Neural crest cell (in vitro differentiated cells): ENCODE measurements around the gene HSD17B11. TPM values are rescaled to one million over a fixed set of nuclear protein-coding genes. Genes with fewer than 3 reads are reported as not detected.
"Not testable (repeated sequence)": the region's sequence is repeated elsewhere in the genome, so short reads cannot be mapped to it uniquely, and the experiment has no call there.

Experiments used
- DNase-seq: peaks from one replicate; pipeline ENCODE4 v3.0.0; 2021; ENCODE audit warnings: low read depth, mixed read lengths, low spot score
- H3K27ac Mint-ChIP-seq: one replicate; pipeline ENCODE4 v1.8.0; 2021; ENCODE audit warnings: mild to moderate bottlenecking, mixed read lengths; ENCODE audit not compliant: unreplicated experiment
- H3K27me3 Mint-ChIP-seq: 2 replicates; pipeline ENCODE4 v1.8.0; 2021; ENCODE audit warnings: low read depth, mild to moderate bottlenecking, mixed read lengths
- H3K36me3 Mint-ChIP-seq: 2 replicates; pipeline ENCODE4 v1.8.0; 2021; ENCODE audit warnings: low read depth, mild to moderate bottlenecking, mixed read lengths
- H3K4me1 Mint-ChIP-seq: 2 replicates; pipeline ENCODE4 v1.8.0; 2021; ENCODE audit warnings: mixed read lengths
- H3K4me3 Mint-ChIP-seq: one replicate; pipeline ENCODE4 v1.8.0; 2021; ENCODE audit warnings: mild to moderate bottlenecking, mixed read lengths
- H3K9me3 Mint-ChIP-seq: 2 replicates; pipeline ENCODE4 v1.8.0; 2021; ENCODE audit warnings: mixed read lengths
- microRNA-seq: library from miRNA; unstranded; fragments of <30 nt; microRNA quantifications from one replicate; pipeline ENCODE4, GENCODE V29; 2020
- total RNA-seq: library from RNA; stranded (reverse); gene quantifications from 2 replicates; pipeline ENCODE4 v1.2.1, GENCODE V29; 2021
- TF ChIP-seq, protein P1 (sequence below): fragments of 200-600 bp; sonication (generic); conservative IDR thresholded peaks from 2 replicates; pipeline ENCODE4 v1.5.0; 2021; ENCODE audit warnings: antibody characterized with exemption, mild to moderate bottlenecking

Gene HSD17B11
- total RNA-seq, 1 donor from 2014 or later = 18.4 TPM

DNA sequence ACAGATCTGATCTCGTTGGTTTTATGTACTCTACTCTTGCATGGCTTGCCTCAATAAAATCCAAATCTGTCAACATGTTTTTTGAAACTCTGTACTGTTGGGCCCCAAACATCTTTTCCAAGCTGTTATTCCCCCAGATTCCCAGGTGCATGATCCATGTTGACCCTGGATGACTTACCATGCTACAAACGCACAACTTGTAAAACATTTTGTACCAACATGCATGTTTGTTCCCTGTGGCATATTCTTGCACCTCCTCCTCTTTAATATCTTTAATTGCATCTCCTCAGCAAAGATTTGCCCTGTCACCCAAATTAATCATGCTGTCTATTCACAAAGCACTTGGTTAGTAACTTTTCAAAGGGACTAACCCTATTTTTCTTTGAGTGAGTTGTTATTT is 92.6 kb downstream of the HSD17B11 start:
- Mint-ChIP-seq H3K9me3 (peaks cover 13% of the 10 kb centered on the region), H3K27me3 (no peaks in the 10 kb centered on the region), H3K4me3 (no peak overlapping the region), H3K27ac (no peak overlapping the region), H3K4me1 (peaks cover 3% of the 10 kb centered on the region), H3K36me3 (peaks cover 9% of the 10 kb centered on the region)
- no peak for DNase-seq
- TF ChIP-seq, protein P1, sequence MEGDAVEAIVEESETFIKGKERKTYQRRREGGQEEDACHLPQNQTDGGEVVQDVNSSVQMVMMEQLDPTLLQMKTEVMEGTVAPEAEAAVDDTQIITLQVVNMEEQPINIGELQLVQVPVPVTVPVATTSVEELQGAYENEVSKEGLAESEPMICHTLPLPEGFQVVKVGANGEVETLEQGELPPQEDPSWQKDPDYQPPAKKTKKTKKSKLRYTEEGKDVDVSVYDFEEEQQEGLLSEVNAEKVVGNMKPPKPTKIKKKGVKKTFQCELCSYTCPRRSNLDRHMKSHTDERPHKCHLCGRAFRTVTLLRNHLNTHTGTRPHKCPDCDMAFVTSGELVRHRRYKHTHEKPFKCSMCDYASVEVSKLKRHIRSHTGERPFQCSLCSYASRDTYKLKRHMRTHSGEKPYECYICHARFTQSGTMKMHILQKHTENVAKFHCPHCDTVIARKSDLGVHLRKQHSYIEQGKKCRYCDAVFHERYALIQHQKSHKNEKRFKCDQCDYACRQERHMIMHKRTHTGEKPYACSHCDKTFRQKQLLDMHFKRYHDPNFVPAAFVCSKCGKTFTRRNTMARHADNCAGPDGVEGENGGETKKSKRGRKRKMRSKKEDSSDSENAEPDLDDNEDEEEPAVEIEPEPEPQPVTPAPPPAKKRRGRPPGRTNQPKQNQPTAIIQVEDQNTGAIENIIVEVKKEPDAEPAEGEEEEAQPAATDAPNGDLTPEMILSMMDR = no peak

DNA sequence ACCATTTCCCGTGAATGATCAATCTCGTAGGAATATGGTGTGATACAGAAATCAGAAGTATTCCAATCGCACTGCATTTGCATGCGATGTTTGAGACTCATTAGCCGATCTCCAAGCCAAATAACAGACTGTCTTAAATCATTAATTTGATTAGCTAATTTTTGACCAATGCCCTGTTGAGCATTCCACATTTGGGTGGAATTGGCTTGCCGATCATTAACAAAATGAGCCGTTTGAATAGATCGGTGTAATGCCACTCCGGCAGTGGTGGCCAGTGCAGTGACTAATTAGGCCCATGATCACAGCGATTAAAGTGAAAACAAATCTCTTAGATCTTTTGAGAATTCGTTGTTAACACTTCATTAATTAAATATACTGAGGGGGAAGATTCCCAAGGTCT is 96.1 kb downstream of the HSD17B11 start:
- not testable (repeated sequence) for H3K27ac Mint-ChIP-seq, H3K27me3 Mint-ChIP-seq, H3K4me1 Mint-ChIP-seq, H3K36me3 Mint-ChIP-seq, H3K4me3 Mint-ChIP-seq, DNase-seq
- H3K9me3 Mint-ChIP-seq = peaks cover 13% of the 10 kb centered on the region

DNA sequence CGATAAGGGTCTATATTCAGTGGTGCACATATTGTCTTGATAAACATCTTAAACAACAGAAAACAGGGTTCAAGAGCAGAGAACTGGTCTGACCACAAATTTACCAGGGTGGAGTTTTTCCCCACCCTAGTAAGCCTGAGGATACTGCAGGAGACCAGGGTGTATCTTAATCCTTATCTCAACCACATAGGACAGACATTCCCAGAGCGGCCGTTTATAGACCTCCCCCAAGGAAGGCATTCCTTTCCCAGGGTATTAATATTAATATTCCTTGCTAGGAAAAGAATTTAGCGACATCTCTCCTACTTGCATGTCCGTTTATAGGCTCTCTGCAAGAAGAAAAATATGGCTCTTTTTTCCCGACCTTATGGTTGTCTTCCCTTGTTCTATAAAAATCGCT is 97.1 kb downstream of the HSD17B11 start:
- H3K4me3 Mint-ChIP-seq, DNase-seq, H3K27ac Mint-ChIP-seq, H3K36me3 Mint-ChIP-seq, H3K27me3 Mint-ChIP-seq, H3K4me1 Mint-ChIP-seq: not testable (repeated sequence)
- H3K9me3 Mint-ChIP-seq = peaks cover 13% of the 10 kb centered on the region

DNA sequence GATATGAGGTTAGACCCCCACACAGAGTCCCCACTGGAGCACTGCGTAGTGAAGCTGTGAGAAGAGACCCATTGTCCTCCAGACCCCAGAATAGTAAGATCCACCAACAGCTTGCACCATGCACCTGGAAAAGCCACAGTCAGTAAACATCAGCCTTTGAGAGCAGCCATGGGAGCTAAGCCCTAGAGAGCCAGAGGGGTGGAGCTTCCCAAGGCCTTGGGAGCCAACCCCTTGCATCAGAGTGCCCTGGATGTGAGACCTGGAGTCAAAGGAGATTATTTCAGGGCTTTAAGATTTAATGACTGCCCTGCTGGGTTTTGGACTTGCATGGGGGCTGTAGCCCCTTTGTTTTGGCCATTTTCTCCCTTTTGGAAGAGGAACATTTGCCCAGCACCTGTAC is 104.0 kb downstream of the HSD17B11 start:
- no peaks in the 10 kb centered on the region for H3K4me1 Mint-ChIP-seq
- no peak for DNase-seq
- H3K36me3 Mint-ChIP-seq = peaks cover 14% of the 10 kb centered on the region
- no peak overlapping the region for H3K27ac Mint-ChIP-seq
- H3K4me3 Mint-ChIP-seq = no peak overlapping the region
- TF ChIP-seq, protein P1 = no peak
- H3K9me3 Mint-ChIP-seq = peaks cover 27% of the 10 kb centered on the region
- no peaks in the 10 kb centered on the region for H3K27me3 Mint-ChIP-seq

Small RNA genes lying within 50 kb of the gene (microRNA-seq; reads per million reads assigned to microRNA genes)
- not detected for gene MIR5705

Other genes starting within 250 kb of the HSD17B11 start
- 18.6 and 18.9 TPM in 2 replicates for gene KLHL8, start 170.6 kb downstream of the HSD17B11 start, total RNA-seq
- gene HSD17B13, start 68.3 kb downstream of the HSD17B11 start, total RNA-seq = not detected in 2 replicates
- 22.6 and 25.4 TPM in 2 replicates for gene NUDT9, start 31.4 kb upstream of the HSD17B11 start, total RNA-seq
- 7.8 and 8.6 TPM in 2 replicates for gene SPARCL1, start 138.2 kb upstream of the HSD17B11 start, total RNA-seq
- not detected in 2 replicates for gene DSPP, start 217.3 kb upstream of the HSD17B11 start, total RNA-seq